Mesenchymal stem cell (in vitro differentiated cells and primary cell): ENCODE measurements around the gene THBD.

Experiments
- DNase-seq: peaks from one replicate; pipeline ENCODE4 v3.0.0-alpha.2; 2013
- H2AFZ ChIP-seq: one replicate; pipeline ENCODE4 v1.6.1; 2013; ENCODE audit warnings: low read depth, mild to moderate bottlenecking, control low read depth, inconsistent platforms, low read length, moderate library complexity
- H2AK5ac ChIP-seq: 2 replicates; pipeline ENCODE4 v1.6.1; 2013; ENCODE audit warnings: low read length, moderate library complexity, mild to moderate bottlenecking, inconsistent platforms; ENCODE audit not compliant: severe bottlenecking
- H2BK120ac ChIP-seq: one replicate; pipeline ENCODE4 v1.6.1; 2013; ENCODE audit warnings: low read depth, mild to moderate bottlenecking, inconsistent platforms, low read length, moderate library complexity
- H2BK12ac ChIP-seq, 2 experiments: one replicate each; pipeline ENCODE4 v1.6.1; 2013; ENCODE audit warnings: inconsistent platforms in 2 of 2, low read length in 2 of 2, mild to moderate bottlenecking in 2 of 2, moderate library complexity in 2 of 2, control low read depth in 1 of 2
- H2BK15ac ChIP-seq: one replicate; pipeline ENCODE4 v1.6.1; 2013; ENCODE audit warnings: mild to moderate bottlenecking, low read depth, inconsistent platforms; ENCODE audit not compliant: poor library complexity, severe bottlenecking
- H2BK5ac ChIP-seq: 2 replicates; pipeline ENCODE4 v1.6.1; 2013; ENCODE audit warnings: low read depth, mild to moderate bottlenecking, low read length, control low read depth, inconsistent platforms; ENCODE audit not compliant: poor library complexity, severe bottlenecking
- H3K14ac ChIP-seq, 2 experiments: one replicate each; pipeline ENCODE4 v1.6.1; 2013; ENCODE audit warnings: inconsistent platforms in 2 of 2, low read length in 2 of 2, control low read depth in 1 of 2, mild to moderate bottlenecking in 1 of 2, moderate library complexity in 1 of 2
- H3K18ac ChIP-seq, 2 experiments: one replicate each; pipeline ENCODE4 v1.6.1; 2013; ENCODE audit warnings: inconsistent platforms in 2 of 2, low read length in 2 of 2, control low read depth in 1 of 2, low read depth in 1 of 2, mild to moderate bottlenecking in 1 of 2
- H3K23ac ChIP-seq, 2 experiments: one replicate each; pipeline ENCODE4 v1.6.1; 2013; ENCODE audit warnings: inconsistent platforms in 2 of 2, low read length in 2 of 2, mild to moderate bottlenecking in 2 of 2, moderate library complexity in 2 of 2, control low read depth in 1 of 2
- H3K27ac ChIP-seq: 2 replicates; pipeline ENCODE4 v1.5.1; 2013; ENCODE audit warnings: mild to moderate bottlenecking, moderate library complexity, low read length, control low read depth, inconsistent platforms; ENCODE audit not compliant: poor library complexity, severe bottlenecking
- H3K27me3 ChIP-seq, 2 experiments: 2 replicates each; pipeline versions ENCODE4 v1.6.1 to v1.7.0; 2013; ENCODE audit warnings: low read length in 2 of 2, mild to moderate bottlenecking in 2 of 2, moderate library complexity in 2 of 2, control low read depth in 1 of 2, inconsistent platforms in 1 of 2; ENCODE audit not compliant: control insufficient read depth in 1 of 2, insufficient read depth in 1 of 2
- H3K36me3 ChIP-seq, 2 experiments: 2 replicates each; pipeline versions ENCODE4 v1.6.1 to v1.7.0; 2013; ENCODE audit warnings: low read length in 2 of 2, control low read depth in 1 of 2, inconsistent platforms in 1 of 2, low read depth in 1 of 2, mild to moderate bottlenecking in 1 of 2; ENCODE audit not compliant: insufficient read depth in 2 of 2, control insufficient read depth in 1 of 2
- H3K4ac ChIP-seq, 2 experiments: one replicate each; pipeline ENCODE4 v1.6.1; 2013; ENCODE audit warnings: inconsistent platforms in 2 of 2, low read length in 2 of 2, mild to moderate bottlenecking in 2 of 2, moderate library complexity in 2 of 2, control low read depth in 1 of 2, low read depth in 1 of 2
- H3K4me1 ChIP-seq: 2 replicates; pipeline ENCODE4 v1.6.1; 2013; ENCODE audit warnings: low read depth, low read length, control low read depth; ENCODE audit not compliant: control insufficient read depth, insufficient read depth
- H3K4me2 ChIP-seq: 2 replicates; pipeline ENCODE4 v1.6.1; 2013; ENCODE audit warnings: low read length, mild to moderate bottlenecking, inconsistent platforms; ENCODE audit not compliant: poor library complexity, severe bottlenecking
- H3K4me3 ChIP-seq, 2 experiments: 2 replicates each; pipeline versions ENCODE4 v1.5.1 to v1.7.0; 2013; ENCODE audit warnings: low read length in 2 of 2, mild to moderate bottlenecking in 2 of 2, control low read depth in 1 of 2, low read depth in 1 of 2; ENCODE audit not compliant: insufficient read depth in 1 of 2
- H3K79me1 ChIP-seq: replicated peaks from 2 replicates; pipeline ENCODE4 v1.6.1; 2013; ENCODE audit warnings: mild to moderate bottlenecking, control low read depth, low read length, inconsistent platforms; ENCODE audit not compliant: poor library complexity, severe bottlenecking
- H3K9ac ChIP-seq: 2 replicates; pipeline ENCODE4 v1.7.0; 2013; ENCODE audit warnings: mild to moderate bottlenecking, low read length, moderate library complexity
- H3K9me3 ChIP-seq: 2 replicates; pipeline ENCODE4 v1.7.0; 2013; ENCODE audit warnings: mild to moderate bottlenecking, low read length; ENCODE audit not compliant: control insufficient read depth
- H4K8ac ChIP-seq: one replicate; pipeline ENCODE4 v1.6.1; 2013; ENCODE audit warnings: inconsistent platforms, mild to moderate bottlenecking, low read length, moderate library complexity
- H4K91ac ChIP-seq: one replicate; pipeline ENCODE4 v1.6.1; 2013; ENCODE audit warnings: mild to moderate bottlenecking, low read length, inconsistent platforms
- WGBS: methylation state at CpG from one replicate; pipeline ENCODE4 v1.1.7; 2013; ENCODE audit warnings: mixed read lengths; 5-methylcytosine and 5-hydroxymethylcytosine counted together

Gene THBD

DNA sequence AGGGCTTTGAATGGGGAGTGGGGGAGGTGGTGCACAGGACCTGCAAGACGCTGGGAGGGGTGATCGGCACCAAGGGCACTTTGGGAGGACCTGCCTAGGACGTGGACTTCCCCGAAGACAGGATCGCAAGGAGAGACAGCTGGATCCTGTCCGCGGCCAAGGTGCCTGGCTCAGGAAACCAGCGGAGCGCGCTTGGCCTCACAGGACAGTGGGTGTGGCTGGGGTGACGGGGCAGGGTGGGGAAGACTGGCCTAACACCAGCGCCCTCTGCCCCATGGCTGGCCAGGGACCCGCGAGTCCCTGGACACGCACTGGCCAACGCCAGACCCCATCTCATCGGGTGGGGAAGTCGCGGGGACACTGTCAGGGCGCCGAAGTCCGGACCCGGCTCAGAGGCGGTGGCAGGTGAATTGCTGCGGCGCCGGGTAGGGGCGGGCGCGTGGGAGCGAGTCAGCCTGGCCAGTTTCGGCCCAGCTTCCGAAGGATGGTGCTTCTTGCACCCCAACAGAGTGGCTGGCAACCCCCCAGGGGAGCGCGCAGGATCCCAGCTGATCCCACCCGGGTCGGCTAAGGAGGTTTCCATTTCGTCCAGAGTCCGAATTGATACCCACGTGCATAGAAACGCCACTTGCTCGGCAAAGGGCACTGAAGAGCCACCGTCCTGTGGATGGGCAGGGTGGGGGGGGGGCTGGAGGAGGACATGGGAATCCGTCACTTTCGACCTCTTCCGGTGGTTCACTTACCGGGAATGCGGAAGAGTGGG lies 785 bp upstream of the THBD start:
- Histone ChIP-seq H3K4me2 (peak overlapping the region; percentile 97), H4K91ac (peak overlapping the region; percentile 32), H3K14ac (no peak overlapping the region), H2BK5ac (no peak overlapping the region), H3K79me1 (peaks cover 7% of the 10 kb centered on the region), H3K4me3 (peak overlapping the region; percentile 59 to 83), H3K27ac (peak overlapping the region; percentile 8), H2AK5ac (no peak overlapping the region), H2BK120ac (no peak overlapping the region), H3K9me3 (no peaks in the 10 kb centered on the region), H3K4me1 (peaks cover 36% of the 10 kb centered on the region), H3K9ac (peak overlapping the region; percentile 92), H3K23ac (peak overlapping the region in 1 of 2 experiments; percentile 9), H2AFZ (peak overlapping the region; percentile 36), H2BK12ac (peak overlapping the region in 1 of 2 experiments; percentile 82), H3K36me3 (peaks cover 4 to 22% of the 10 kb centered on the region in 2 experiments), H3K18ac (peak overlapping the region; percentile 17 to 54), H3K27me3 (no peaks in the 10 kb centered on the region), H4K8ac (peak overlapping the region; percentile 59), H2BK15ac (no peak overlapping the region), H3K4ac (peak overlapping the region in 1 of 2 experiments; percentile 17)
- under 1% methylated on average over 47 of the region's 48 CpGs for WGBS
- DNase-seq: no peak

DNA sequence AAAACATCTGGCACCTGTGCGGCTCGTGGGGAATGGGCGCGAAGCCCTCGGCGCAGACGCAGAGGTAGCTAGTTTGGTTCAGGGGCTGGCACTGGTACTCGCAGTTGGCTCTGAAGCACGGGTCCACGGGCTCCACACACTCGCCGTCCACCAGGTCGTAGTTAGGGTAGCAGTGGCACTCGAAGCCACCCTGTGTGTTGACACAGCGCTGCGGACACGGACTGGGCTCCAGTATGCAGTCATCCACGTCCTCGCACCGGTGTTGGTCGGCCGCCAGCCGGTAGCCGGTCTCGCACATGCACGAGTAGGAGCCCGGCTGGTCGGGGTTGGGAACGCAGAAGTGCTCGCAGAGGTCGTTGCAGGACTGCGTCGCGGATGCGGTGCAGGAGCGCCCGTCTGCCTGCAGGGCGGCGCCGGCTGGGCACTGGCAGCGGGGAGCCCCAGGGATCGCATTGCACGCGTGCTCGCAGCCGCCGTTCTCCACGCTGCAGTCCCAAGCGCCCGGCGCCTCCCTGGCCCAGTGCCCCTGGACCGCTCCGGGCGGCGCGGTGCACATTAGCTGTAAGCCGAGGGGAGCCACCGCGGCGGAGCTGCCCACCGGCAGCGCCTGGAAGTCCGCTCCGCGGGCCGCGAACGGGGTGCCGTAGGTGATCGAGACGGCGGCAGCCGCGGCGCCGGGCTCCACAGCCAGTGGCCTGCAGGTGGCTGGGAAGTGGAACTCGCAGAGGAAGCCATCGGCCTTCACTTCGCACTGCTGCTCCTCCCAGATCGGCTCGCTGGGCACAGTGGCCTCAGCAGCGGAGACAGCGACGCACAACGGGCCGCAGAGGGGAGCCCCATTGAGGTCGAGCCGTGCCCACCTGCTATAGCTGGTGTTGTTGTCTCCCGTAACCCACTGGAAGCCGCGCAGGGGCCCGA lies 930 bp downstream of the THBD start:
- Histone ChIP-seq H2AK5ac (no peak overlapping the region), H3K4me1 (peaks cover 36% of the 10 kb centered on the region), H3K18ac (peak overlapping the region; percentile 28 to 65), H2BK12ac (peak overlapping the region in 1 of 2 experiments; percentile 8), H3K79me1 (peaks cover 7% of the 10 kb centered on the region), H3K27me3 (peaks cover 0 to 5% of the 10 kb centered on the region in 2 experiments), H3K9me3 (no peaks in the 10 kb centered on the region), H3K4me3 (peak overlapping the region; percentile 59 to 83), H4K91ac (no peak overlapping the region), H2BK120ac (peak overlapping the region; percentile 77), H2AFZ (peak overlapping the region; percentile 40), H4K8ac (peak overlapping the region; percentile 58), H3K4ac (no peak overlapping the region), H3K27ac (no peak overlapping the region), H3K14ac (no peak overlapping the region), H3K36me3 (peaks cover 4 to 28% of the 10 kb centered on the region in 2 experiments), H3K9ac (peak overlapping the region; percentile 92), H2BK5ac (no peak overlapping the region), H3K23ac (no peak overlapping the region), H2BK15ac (no peak overlapping the region), H3K4me2 (peak overlapping the region; percentile 97)
- peak; percentile 49 for DNase-seq
- WGBS: 10% methylated on average over 92 of the region's 92 CpGs

DNA sequence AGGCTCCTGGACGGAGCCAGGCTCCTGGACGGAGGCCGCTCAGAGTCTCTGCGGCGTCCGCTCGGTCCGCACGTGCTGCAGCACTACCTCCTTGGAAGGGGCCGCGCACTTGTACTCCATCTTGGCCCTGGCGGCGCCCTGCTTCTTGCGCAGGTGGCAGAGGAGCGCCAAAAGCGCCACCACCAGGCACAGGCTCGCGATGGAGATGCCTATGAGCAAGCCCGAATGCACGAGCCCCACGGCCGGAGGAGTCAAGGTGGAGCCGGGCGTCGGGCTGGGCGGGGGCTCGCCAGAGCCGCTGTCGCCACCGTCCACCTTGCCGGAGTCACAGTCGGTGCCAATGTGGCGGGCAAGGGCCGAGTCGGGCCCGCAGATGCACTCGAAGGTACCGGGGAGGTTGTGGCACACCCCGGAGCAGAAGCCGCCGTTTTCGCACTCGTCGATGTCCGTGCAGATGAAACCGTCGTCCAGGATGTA lies 1.7 kb downstream of the THBD start:
- Histone ChIP-seq H4K8ac (no peak overlapping the region), H2BK5ac (no peak overlapping the region), H3K4ac (peak overlapping the region in 1 of 2 experiments; percentile 16), H2BK120ac (no peak overlapping the region), H4K91ac (no peak overlapping the region), H2BK15ac (no peak overlapping the region), H3K27ac (no peak overlapping the region), H3K27me3 (peaks cover 0 to 9% of the 10 kb centered on the region in 2 experiments), H2BK12ac (no peak overlapping the region), H3K9ac (peak overlapping the region; percentile 92), H3K14ac (peak overlapping the region in 1 of 2 experiments; percentile 13), H2AK5ac (no peak overlapping the region), H3K23ac (peak overlapping the region in 1 of 2 experiments; percentile 11), H3K4me3 (peak overlapping the region in 1 of 2 experiments; percentile 83), H2AFZ (no peak overlapping the region), H3K18ac (no peak overlapping the region), H3K4me2 (no peak overlapping the region), H3K9me3 (no peaks in the 10 kb centered on the region), H3K4me1 (peaks cover 36% of the 10 kb centered on the region), H3K79me1 (peaks cover 7% of the 10 kb centered on the region), H3K36me3 (peaks cover 4 to 28% of the 10 kb centered on the region in 2 experiments)
- WGBS: 44% methylated on average over 47 of the region's 47 CpGs
- no peak for DNase-seq
